Measurements from ENCODE around the gene CFAP47. TPM values are rescaled to one million over a fixed set of nuclear protein-coding genes. Genes with fewer than 3 reads are reported as not detected.
"Not testable (repeated sequence)": the region's sequence is repeated elsewhere in the genome, so short reads cannot be mapped to it uniquely, and the experiment has no call there.

CFAP47 gene
- total RNA-seq, 1 donor from 2014 or later, result 0.08 TPM

GRCh38 chrX:36198575-36198974 is 279.0 kb downstream of the CFAP47 start:
- Histone ChIP-seq H3K27me3 (ENCODE audit: control insufficient read depth, insufficient read depth, low read length) (no peaks in the 10 kb centered on the region), H3K4me3 (ENCODE audit: low read depth, low read length) (no peak overlapping the region), H3K36me3 (ENCODE audit: control insufficient read depth, insufficient read depth, low read length) (no peaks in the 10 kb centered on the region)
- TF ChIP-seq CTCF (IDR thresholded peaks at IDR 0.05; ENCODE audit: insufficient read depth, low read length, poor library complexity, severe bottlenecking), result no peak
- DNase-seq (ENCODE audit: low read depth), result no peak

GRCh38 chrX:36199928-36200327 is 280.4 kb downstream of the CFAP47 start:
- Histone ChIP-seq H3K27me3 (ENCODE audit: control insufficient read depth, insufficient read depth, low read length) (no peaks in the 10 kb centered on the region), H3K36me3 (ENCODE audit: control insufficient read depth, insufficient read depth, low read length) (no peaks in the 10 kb centered on the region), H3K4me3 (ENCODE audit: low read depth, low read length) (no peak overlapping the region)
- TF ChIP-seq CTCF (IDR thresholded peaks at IDR 0.05; ENCODE audit: insufficient read depth, low read length, poor library complexity, severe bottlenecking), result no peak
- DNase-seq (ENCODE audit: low read depth), result no peak

DNA sequence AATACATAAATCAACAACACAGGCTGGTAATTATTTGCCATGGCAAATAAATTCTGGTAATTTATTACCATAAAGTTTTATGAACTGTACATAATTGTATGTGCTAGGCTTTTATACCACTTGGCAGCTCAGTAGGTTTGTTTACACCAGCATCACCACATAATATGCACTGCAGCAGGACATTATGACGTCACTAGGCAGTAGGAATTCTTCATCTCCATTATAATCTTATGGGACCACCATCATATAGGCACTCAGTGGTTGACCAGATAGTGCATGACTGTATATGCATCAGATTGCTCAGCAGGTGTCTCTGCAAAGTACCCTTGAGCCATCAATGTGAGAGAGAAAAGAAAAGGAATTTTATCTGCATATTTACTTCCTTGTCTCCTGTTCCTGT is 295.4 kb downstream of the CFAP47 start:
- no peak for TF ChIP-seq CTCF (IDR thresholded peaks at IDR 0.05; ENCODE audit: insufficient read depth, low read length, poor library complexity, severe bottlenecking)
- Histone ChIP-seq H3K36me3 (ENCODE audit: control insufficient read depth, insufficient read depth, low read length) (no peaks in the 10 kb centered on the region), H3K27me3 (ENCODE audit: control insufficient read depth, insufficient read depth, low read length) (no peaks in the 10 kb centered on the region), H3K4me3 (ENCODE audit: low read depth, low read length) (no peak overlapping the region)
- no peak for DNase-seq (ENCODE audit: low read depth)

DNA sequence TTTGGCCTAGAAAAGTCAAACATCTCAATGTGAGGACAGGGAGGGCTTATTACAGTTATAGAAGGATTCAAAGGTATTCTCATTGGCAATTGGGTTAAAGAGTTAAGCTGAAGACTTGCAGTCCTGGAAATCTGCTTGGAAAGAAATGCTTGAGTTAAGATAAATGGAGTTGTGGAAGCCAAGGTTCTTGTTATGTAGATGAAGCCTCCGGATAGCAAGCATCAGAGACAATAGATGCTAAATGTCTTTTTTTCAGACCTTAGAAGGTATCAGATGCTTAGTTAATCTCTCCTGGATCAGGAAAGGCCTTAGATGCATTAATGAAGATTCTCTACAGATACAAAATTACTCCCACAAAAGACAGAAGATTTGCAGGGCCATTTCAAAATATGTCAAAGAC is 299.3 kb downstream of the CFAP47 start:
- TF ChIP-seq CTCF (IDR thresholded peaks at IDR 0.05; ENCODE audit: insufficient read depth, low read length, poor library complexity, severe bottlenecking), result no peak
- Histone ChIP-seq H3K4me3 (ENCODE audit: low read depth, low read length) (no peak overlapping the region), H3K27me3 (ENCODE audit: control insufficient read depth, insufficient read depth, low read length) (no peaks in the 10 kb centered on the region), H3K36me3 (ENCODE audit: control insufficient read depth, insufficient read depth, low read length) (no peaks in the 10 kb centered on the region)
- DNase-seq (ENCODE audit: low read depth), result no peak

- DNase-seq (ENCODE audit: low read depth); H3K4me3 ChIP-seq (ENCODE audit: low read depth, low read length); H3K27me3 ChIP-seq (ENCODE audit: control insufficient read depth, insufficient read depth, low read length); H3K36me3 ChIP-seq (ENCODE audit: control insufficient read depth, insufficient read depth, low read length): not testable (repeated sequence)
These were observed 315.4 kb downstream of the CFAP47 start for GRCh38 chrX:36234840-36235528.

DNA sequence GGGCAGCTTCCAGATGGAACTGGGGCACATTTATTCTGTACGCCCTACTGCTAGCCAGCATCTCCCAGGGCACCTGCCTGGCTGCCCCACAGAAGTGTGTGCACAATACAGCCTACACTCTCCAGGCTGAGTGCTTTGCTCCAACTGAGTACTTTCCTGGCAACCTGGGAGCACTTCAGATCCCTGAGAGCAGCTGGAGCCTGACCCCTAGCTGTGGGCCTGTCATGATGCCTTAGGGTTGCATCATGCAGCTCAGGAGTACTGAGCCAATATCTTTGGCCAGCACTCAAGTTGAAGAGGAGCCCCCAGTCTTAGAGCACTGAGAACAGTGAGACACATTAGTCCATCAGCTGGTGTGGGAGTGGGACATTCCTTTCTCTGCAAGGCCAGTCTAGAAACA is 321.9 kb downstream of the CFAP47 start:
- Histone ChIP-seq H3K27me3 (ENCODE audit: control insufficient read depth, insufficient read depth, low read length) (no peaks in the 10 kb centered on the region), H3K36me3 (ENCODE audit: control insufficient read depth, insufficient read depth, low read length) (no peaks in the 10 kb centered on the region), H3K4me3 (ENCODE audit: low read depth, low read length) (no peak overlapping the region)
- TF ChIP-seq CTCF (IDR thresholded peaks at IDR 0.05; ENCODE audit: insufficient read depth, low read length, poor library complexity, severe bottlenecking), result no peak
- DNase-seq (ENCODE audit: low read depth), result no peak

All from kidney epithelial cell (primary cell).